ENCODE results near the gene TLE2. TPM values are rescaled to one million over a fixed set of nuclear protein-coding genes. Genes with fewer than 3 reads are reported as not detected.

The TLE2 gene
- total RNA-seq, 1 donor from 2014 or later = not detected

DNA sequence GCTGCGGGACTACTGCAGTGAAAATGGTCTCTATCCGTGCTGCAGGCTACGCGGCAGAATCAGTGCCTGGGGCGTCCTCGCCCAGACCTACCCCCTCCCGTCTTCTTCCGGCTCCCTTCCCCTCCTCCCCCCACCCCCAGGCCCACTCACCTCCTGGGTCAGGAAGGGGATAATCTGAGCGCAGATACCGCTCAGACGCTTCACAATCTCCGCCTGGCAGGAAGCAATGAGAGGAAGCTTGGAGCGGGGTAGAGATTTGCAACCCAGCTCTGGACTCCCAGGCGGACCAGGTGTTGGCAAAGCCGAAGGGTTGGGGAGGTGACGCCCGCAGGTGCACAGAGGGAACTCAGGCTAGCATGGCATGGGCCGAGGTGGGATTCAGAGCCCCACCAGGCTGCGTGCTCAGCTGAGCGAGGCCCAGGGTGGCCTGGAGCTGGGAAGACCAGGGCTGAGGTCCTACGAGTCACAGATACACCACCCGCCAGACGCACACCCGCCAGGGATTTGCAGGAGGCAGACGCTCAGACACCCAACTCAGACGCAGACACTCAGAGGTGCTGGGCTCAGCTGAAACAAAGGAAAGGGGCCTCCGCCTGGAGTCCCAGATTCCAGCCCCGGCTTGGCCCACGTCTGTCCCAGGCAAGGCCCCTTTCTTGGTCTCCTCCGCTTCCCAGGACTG is 4.1 kb downstream of the TLE2 start:
- Histone ChIP-seq H3K36me3 (no peaks in the 10 kb centered on the region), H3F3A (ENCODE audit: low read depth) (peaks cover 8% of the 10 kb centered on the region), H3K27me3 (peaks cover 74% of the 10 kb centered on the region), H3K9ac (no peak overlapping the region), H3K4me2 (peak overlapping the region; percentile 74), H3K4me3 (peak overlapping the region; percentile 25), H2AFZ (replicated peaks) (peak overlapping the region; percentile 58), H3K4me1 (peaks cover 20% of the 10 kb centered on the region), H3K79me2 (ENCODE audit: low read depth) (no peaks in the 10 kb centered on the region), H4K20me1 (ENCODE audit: low read depth) (peaks cover 16% of the 10 kb centered on the region), H3K9me3 (ENCODE audit: low read depth) (no peaks in the 10 kb centered on the region), H3K27ac (no peak overlapping the region)
- H3K4me1 Mint-ChIP-seq = peaks cover 5% of the 10 kb centered on the region
- H3K27me3 Mint-ChIP-seq (ENCODE audit: insufficient read depth, low read depth) = peaks cover 59% of the 10 kb centered on the region
- H3K4me3 Mint-ChIP-seq = no peak overlapping the region
- DNase-seq (ENCODE audit: low spot score) = peak; percentile 47
- H3K36me3 Mint-ChIP-seq = no peaks in the 10 kb centered on the region
- TF ChIP-seq EZH2 (IDR thresholded peaks at IDR 0.05) = peak; percentile 37
- TF ChIP-seq EZH2phosphoT487 (IDR thresholded peaks at IDR 0.05) = peak; percentile 36
- TF ChIP-seq, protein P1, sequence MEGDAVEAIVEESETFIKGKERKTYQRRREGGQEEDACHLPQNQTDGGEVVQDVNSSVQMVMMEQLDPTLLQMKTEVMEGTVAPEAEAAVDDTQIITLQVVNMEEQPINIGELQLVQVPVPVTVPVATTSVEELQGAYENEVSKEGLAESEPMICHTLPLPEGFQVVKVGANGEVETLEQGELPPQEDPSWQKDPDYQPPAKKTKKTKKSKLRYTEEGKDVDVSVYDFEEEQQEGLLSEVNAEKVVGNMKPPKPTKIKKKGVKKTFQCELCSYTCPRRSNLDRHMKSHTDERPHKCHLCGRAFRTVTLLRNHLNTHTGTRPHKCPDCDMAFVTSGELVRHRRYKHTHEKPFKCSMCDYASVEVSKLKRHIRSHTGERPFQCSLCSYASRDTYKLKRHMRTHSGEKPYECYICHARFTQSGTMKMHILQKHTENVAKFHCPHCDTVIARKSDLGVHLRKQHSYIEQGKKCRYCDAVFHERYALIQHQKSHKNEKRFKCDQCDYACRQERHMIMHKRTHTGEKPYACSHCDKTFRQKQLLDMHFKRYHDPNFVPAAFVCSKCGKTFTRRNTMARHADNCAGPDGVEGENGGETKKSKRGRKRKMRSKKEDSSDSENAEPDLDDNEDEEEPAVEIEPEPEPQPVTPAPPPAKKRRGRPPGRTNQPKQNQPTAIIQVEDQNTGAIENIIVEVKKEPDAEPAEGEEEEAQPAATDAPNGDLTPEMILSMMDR (IDR thresholded peaks at IDR 0.05) = no peak
- H3K9me3 Mint-ChIP-seq = peaks cover 8% of the 10 kb centered on the region
- no peak overlapping the region for H3K27ac Mint-ChIP-seq

DNA sequence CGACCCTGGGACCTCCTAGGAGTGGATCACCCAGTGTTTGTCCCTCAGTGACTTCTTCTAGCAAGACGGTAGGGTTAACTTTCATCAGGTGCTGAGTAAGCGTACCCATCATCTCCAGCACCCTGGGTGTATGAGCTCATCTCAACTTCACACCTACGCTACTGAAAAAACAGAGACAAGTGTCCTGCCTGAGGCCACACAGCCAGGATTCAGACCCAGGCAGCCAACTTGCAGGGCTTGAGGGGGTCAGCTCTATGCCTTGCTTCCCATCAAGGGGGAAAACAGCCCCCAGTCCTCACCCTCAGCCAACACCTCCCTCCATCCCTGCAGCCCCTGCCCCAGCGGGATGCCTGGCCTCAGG is 4.6 kb downstream of the TLE2 start:
- peaks cover 58% of the 10 kb centered on the region for H3K27me3 Mint-ChIP-seq (ENCODE audit: insufficient read depth, low read depth)
- no peak for DNase-seq (ENCODE audit: low spot score)
- H3K4me3 ChIP-seq = peak overlapping the region; percentile 25
- H3K9ac ChIP-seq = no peak overlapping the region
- peaks cover 4% of the 10 kb centered on the region for H3K4me1 Mint-ChIP-seq
- no peaks in the 10 kb centered on the region for H3K79me2 ChIP-seq (ENCODE audit: low read depth)
- peaks cover 14% of the 10 kb centered on the region for H4K20me1 ChIP-seq (ENCODE audit: low read depth)
- peak overlapping the region; percentile 58 for H2AFZ ChIP-seq (replicated peaks)
- H3K4me1 ChIP-seq = peaks cover 19% of the 10 kb centered on the region
- H3K9me3 Mint-ChIP-seq = peaks cover 7% of the 10 kb centered on the region
- H3K36me3 ChIP-seq = no peaks in the 10 kb centered on the region
- peaks cover 69% of the 10 kb centered on the region for H3K27me3 ChIP-seq
- H3K9me3 ChIP-seq (ENCODE audit: low read depth) = no peaks in the 10 kb centered on the region
- no peaks in the 10 kb centered on the region for H3K36me3 Mint-ChIP-seq
- H3K4me3 Mint-ChIP-seq = no peak overlapping the region
- peak overlapping the region; percentile 74 for H3K4me2 ChIP-seq
- TF ChIP-seq, protein P1 (IDR thresholded peaks at IDR 0.05) = no peak
- TF ChIP-seq EZH2phosphoT487 (IDR thresholded peaks at IDR 0.05) = peak; percentile 19
- H3K27ac ChIP-seq = no peak overlapping the region
- no peak overlapping the region for H3K27ac Mint-ChIP-seq
- H3F3A ChIP-seq (ENCODE audit: low read depth) = peaks cover 8% of the 10 kb centered on the region

DNA sequence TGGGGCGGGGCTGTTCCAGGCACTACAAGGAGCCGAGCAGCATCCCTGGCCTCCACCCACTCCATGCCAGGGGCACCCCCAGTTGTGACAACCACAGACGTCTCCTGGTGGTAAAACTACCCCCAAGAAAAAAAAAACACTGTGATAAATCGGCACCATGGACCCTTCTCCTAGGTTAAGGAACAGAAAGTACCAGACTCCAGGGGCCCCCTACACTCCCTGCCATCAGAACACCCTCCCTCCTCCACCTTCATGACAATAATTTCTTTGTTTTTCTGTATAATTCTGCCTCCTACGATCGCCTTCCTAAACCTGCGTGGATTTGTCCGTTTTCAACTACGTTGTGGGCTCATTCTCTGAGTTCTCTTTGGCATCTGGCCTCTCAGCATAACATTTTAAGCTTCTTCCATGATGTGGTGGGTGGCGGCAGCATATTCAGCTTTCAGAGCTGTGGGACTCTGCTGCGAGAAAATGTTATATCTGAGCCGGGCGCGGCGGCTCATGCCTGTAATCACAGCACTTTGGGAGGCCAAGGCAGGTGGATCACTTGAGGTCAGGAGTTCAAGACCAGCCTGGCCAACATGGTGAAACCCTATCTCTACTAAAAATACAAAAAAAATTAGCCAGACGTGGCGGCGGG is 8.6 kb downstream of the TLE2 start:
- peaks cover 3% of the 10 kb centered on the region for H3K9me3 Mint-ChIP-seq
- no peaks in the 10 kb centered on the region for H4K20me1 ChIP-seq (ENCODE audit: low read depth)
- no peak overlapping the region for H3K9ac ChIP-seq
- H3K27me3 ChIP-seq = peaks cover 30% of the 10 kb centered on the region
- H3K4me1 ChIP-seq = peaks cover 10% of the 10 kb centered on the region
- H3K4me3 ChIP-seq = no peak overlapping the region
- peaks cover 4% of the 10 kb centered on the region for H3K4me1 Mint-ChIP-seq
- no peak overlapping the region for H3K4me2 ChIP-seq
- no peak overlapping the region for H3K27ac ChIP-seq
- peaks cover 34% of the 10 kb centered on the region for H3K27me3 Mint-ChIP-seq (ENCODE audit: insufficient read depth, low read depth)
- H3K27ac Mint-ChIP-seq = no peak overlapping the region
- no peaks in the 10 kb centered on the region for H3F3A ChIP-seq (ENCODE audit: low read depth)
- no peaks in the 10 kb centered on the region for H3K79me2 ChIP-seq (ENCODE audit: low read depth)
- no peak for TF ChIP-seq EZH2phosphoT487 (IDR thresholded peaks at IDR 0.05)
- TF ChIP-seq EZH2 (IDR thresholded peaks at IDR 0.05) = no peak
- TF ChIP-seq, protein P1 (IDR thresholded peaks at IDR 0.05) = no peak
- H3K36me3 Mint-ChIP-seq = no peaks in the 10 kb centered on the region
- no peak overlapping the region for H3K4me3 Mint-ChIP-seq
- no peak overlapping the region for H2AFZ ChIP-seq (replicated peaks)
- no peak for DNase-seq (ENCODE audit: low spot score)
- H3K36me3 ChIP-seq = no peaks in the 10 kb centered on the region
- no peaks in the 10 kb centered on the region for H3K9me3 ChIP-seq (ENCODE audit: low read depth)

All from neural progenitor cell (in vitro differentiated cells).